Measurements from ENCODE around the gene PTGDR. TPM values are rescaled to one million over a fixed set of nuclear protein-coding genes. Genes with fewer than 3 reads are reported as not detected.

The PTGDR gene
- total RNA-seq, 1 experiment from 2014 or later: not detected

DNA sequence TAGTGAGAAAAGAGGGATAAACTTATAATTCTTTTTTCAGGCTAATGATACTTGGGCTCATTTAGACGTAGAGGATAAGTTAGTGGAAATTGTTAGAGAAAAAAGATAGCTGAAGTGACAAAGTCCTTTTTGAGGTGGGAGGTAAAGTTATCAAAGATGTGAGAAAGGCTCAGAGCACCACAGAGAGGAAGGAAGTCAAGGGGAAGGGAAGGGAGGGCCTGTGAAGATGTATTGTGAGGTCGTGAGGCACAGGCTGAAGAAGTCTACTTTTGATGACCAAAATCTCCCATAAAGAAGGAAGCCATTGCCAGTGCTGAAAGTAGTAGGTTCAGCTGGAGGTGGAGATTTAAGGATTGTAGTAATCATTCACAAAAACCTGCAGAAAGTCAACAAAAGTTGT is 19.4 kb upstream of the PTGDR start:
- Histone ChIP-seq H2AFZ (ENCODE audit: low read depth, low read length, poor library complexity, severe bottlenecking) (no peak overlapping the region), H3K27ac (ENCODE audit: low read depth, low read length) (no peak overlapping the region), H3K4me2 (ENCODE audit: low read length) (no peak overlapping the region), H3K4me1 (ENCODE audit: control insufficient read depth in 1 of 2, insufficient read depth in 2 of 2, low read length in 2 of 2) (no peaks in the 10 kb centered on the region), H3K79me2 (ENCODE audit: insufficient read depth, low read length) (no peaks in the 10 kb centered on the region), H3K9ac (ENCODE audit: low read length) (no peak overlapping the region), H3K27me3 (ENCODE audit: insufficient read depth, low read length) (no peaks in the 10 kb centered on the region), H3K4me3 (replicated peaks in 1 of 2; ENCODE audit: low read depth in 1 of 2, low read length in 2 of 2) (no peak overlapping the region), H3K9me2 (ENCODE audit: insufficient read depth) (peaks cover 3% of the 10 kb centered on the region; the same call in 1 of the 2 replicates), H3K9me3 (ENCODE audit: control insufficient read depth in 1 of 2, insufficient read depth in 1 of 2, low read depth in 1 of 2, low read length in 2 of 2) (no peaks in the 10 kb centered on the region), H3K36me3 (ENCODE audit: control insufficient read depth in 1 of 2, insufficient read depth in 2 of 2, low read length in 2 of 2) (no peaks in the 10 kb centered on the region), H4K20me1 (ENCODE audit: insufficient read depth) (no peaks in the 10 kb centered on the region)
- ChIA-PET RAD21 (ENCODE audit: low non-redundant PET in 1 of 2, low total read pairs in 2 of 2, uncharacterized antibody in 2 of 2, unreplicated experiment in 2 of 2) (no interaction called here), CTCF (no interaction called here), POLR2A (no interaction called here)
- intact Hi-C loops (cut with micrococcal nuclease): no loop called here
- BruUV-seq (replicated peaks): no TSS peak
- DNase-seq (ENCODE audit: low read depth, low spot score) (no peak), ATAC-seq (no peak)
- TF ChIP-seq EZH2 (IDR thresholded peaks at IDR 0.05): no peak
- no peak for TF ChIP-seq RAD21 (IDR thresholded peaks at IDR 0.05; ENCODE audit: low read depth)
- TF ChIP-seq YY1 (IDR thresholded peaks at IDR 0.05; ENCODE audit: extremely low read depth, insufficient replicate concordance, low read depth, low read length): no peak
- TF ChIP-seq SP1 (IDR thresholded peaks at IDR 0.05; ENCODE audit: low read depth): no peak
- TF ChIP-seq SRF (IDR thresholded peaks at IDR 0.05; ENCODE audit: low read depth): no peak
- TF ChIP-seq SIN3A (IDR thresholded peaks at IDR 0.05; ENCODE audit: low read depth): no peak
- TF ChIP-seq, protein P1, sequence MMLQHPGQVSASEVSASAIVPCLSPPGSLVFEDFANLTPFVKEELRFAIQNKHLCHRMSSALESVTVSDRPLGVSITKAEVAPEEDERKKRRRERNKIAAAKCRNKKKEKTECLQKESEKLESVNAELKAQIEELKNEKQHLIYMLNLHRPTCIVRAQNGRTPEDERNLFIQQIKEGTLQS (IDR thresholded peaks at IDR 0.05): no peak
- no peak for TF ChIP-seq CEBPB (IDR thresholded peaks at IDR 0.05; ENCODE audit: low read depth)
- no peak for TF ChIP-seq POLR2AphosphoS5 (IDR thresholded peaks at IDR 0.05; ENCODE audit: low read depth, low read length)
- no peak for TF ChIP-seq TCF7L2 (IDR thresholded peaks at IDR 0.05; ENCODE audit: borderline replicate concordance, extremely low read depth, insufficient read depth, insufficient read length)
- TF ChIP-seq, protein P2, sequence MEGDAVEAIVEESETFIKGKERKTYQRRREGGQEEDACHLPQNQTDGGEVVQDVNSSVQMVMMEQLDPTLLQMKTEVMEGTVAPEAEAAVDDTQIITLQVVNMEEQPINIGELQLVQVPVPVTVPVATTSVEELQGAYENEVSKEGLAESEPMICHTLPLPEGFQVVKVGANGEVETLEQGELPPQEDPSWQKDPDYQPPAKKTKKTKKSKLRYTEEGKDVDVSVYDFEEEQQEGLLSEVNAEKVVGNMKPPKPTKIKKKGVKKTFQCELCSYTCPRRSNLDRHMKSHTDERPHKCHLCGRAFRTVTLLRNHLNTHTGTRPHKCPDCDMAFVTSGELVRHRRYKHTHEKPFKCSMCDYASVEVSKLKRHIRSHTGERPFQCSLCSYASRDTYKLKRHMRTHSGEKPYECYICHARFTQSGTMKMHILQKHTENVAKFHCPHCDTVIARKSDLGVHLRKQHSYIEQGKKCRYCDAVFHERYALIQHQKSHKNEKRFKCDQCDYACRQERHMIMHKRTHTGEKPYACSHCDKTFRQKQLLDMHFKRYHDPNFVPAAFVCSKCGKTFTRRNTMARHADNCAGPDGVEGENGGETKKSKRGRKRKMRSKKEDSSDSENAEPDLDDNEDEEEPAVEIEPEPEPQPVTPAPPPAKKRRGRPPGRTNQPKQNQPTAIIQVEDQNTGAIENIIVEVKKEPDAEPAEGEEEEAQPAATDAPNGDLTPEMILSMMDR (IDR thresholded peaks at IDR 0.05 in 2 of 3, conservative IDR thresholded peaks at IDR 0.05 in 1 of 3; ENCODE audit: borderline replicate concordance in 1 of 3, insufficient read depth in 1 of 3, low read depth in 2 of 3, low read length in 2 of 3): no peak
- TF ChIP-seq EGR1 (IDR thresholded peaks at IDR 0.05; ENCODE audit: low read depth): no peak
- no peak for TF ChIP-seq ELF1 (IDR thresholded peaks at IDR 0.05; ENCODE audit: borderline replicate concordance, low read depth)
- TF ChIP-seq, protein P3, sequence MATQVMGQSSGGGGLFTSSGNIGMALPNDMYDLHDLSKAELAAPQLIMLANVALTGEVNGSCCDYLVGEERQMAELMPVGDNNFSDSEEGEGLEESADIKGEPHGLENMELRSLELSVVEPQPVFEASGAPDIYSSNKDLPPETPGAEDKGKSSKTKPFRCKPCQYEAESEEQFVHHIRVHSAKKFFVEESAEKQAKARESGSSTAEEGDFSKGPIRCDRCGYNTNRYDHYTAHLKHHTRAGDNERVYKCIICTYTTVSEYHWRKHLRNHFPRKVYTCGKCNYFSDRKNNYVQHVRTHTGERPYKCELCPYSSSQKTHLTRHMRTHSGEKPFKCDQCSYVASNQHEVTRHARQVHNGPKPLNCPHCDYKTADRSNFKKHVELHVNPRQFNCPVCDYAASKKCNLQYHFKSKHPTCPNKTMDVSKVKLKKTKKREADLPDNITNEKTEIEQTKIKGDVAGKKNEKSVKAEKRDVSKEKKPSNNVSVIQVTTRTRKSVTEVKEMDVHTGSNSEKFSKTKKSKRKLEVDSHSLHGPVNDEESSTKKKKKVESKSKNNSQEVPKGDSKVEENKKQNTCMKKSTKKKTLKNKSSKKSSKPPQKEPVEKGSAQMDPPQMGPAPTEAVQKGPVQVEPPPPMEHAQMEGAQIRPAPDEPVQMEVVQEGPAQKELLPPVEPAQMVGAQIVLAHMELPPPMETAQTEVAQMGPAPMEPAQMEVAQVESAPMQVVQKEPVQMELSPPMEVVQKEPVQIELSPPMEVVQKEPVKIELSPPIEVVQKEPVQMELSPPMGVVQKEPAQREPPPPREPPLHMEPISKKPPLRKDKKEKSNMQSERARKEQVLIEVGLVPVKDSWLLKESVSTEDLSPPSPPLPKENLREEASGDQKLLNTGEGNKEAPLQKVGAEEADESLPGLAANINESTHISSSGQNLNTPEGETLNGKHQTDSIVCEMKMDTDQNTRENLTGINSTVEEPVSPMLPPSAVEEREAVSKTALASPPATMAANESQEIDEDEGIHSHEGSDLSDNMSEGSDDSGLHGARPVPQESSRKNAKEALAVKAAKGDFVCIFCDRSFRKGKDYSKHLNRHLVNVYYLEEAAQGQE (IDR thresholded peaks at IDR 0.05; ENCODE audit: low read depth): no peak
- no peak for TF ChIP-seq ZFX (IDR thresholded peaks at IDR 0.05)
- no peak for TF ChIP-seq ZNF274 (IDR thresholded peaks at IDR 0.05; ENCODE audit: low read depth, low read length)
- TF ChIP-seq, protein P4, sequence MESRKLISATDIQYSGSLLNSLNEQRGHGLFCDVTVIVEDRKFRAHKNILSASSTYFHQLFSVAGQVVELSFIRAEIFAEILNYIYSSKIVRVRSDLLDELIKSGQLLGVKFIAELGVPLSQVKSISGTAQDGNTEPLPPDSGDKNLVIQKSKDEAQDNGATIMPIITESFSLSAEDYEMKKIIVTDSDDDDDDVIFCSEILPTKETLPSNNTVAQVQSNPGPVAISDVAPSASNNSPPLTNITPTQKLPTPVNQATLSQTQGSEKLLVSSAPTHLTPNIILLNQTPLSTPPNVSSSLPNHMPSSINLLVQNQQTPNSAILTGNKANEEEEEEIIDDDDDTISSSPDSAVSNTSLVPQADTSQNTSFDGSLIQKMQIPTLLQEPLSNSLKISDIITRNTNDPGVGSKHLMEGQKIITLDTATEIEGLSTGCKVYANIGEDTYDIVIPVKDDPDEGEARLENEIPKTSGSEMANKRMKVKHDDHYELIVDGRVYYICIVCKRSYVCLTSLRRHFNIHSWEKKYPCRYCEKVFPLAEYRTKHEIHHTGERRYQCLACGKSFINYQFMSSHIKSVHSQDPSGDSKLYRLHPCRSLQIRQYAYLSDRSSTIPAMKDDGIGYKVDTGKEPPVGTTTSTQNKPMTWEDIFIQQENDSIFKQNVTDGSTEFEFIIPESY (IDR thresholded peaks at IDR 0.05; ENCODE audit: extremely low read depth, insufficient replicate concordance, low read length): no peak

All from HCT116 (cell line).